ENCODE results near the gene RBAK.

Gene RBAK

GRCh38 chr7:5116359-5116758 lies 70.7 kb downstream of the RBAK start:
- no peak for TF ChIP-seq CTCF (IDR thresholded peaks at IDR 0.05; ENCODE audit: low read depth, low read length, missing control alignments)
- no peak overlapping the region for H3K4me3 ChIP-seq (ENCODE audit: low read depth, low read length)
- no peak for DNase-seq (ENCODE audit: low read depth)

- no peak overlapping the region for H3K4me3 ChIP-seq (ENCODE audit: low read depth, low read length)
- DNase-seq (ENCODE audit: low read depth), result no peak
- no peak for TF ChIP-seq CTCF (IDR thresholded peaks at IDR 0.05; ENCODE audit: low read depth, low read length, missing control alignments)
Observed at GRCh38 chr7:5117095-5117970, 71.7 kb downstream of the RBAK start.
